Measurements from ENCODE around the gene MRPL22.
"Not testable (repeated sequence)": the region's sequence is repeated elsewhere in the genome, so short reads cannot be mapped to it uniquely, and the experiment has no call there.

Gene MRPL22

DNA sequence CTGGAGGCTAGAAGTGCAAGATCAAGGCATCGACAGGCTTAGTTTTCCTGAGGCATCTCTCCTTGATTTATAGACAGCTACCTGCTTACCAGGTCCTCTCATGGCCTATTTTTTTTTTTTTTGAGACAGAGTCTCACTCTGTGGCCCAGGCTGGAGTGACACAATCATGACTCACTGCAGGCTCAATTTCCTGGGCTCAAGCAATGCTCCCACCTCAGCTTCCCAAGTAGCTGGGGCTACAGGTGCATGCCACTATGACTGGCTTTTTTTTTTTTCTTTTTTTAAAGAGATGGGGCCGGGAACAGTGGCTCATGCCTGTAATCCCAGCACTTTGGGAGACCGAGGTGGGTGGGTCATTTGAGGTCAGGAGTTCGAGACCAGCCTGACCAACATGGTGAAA lies 61.8 kb downstream of the MRPL22 start:
- H3K4me3 Mint-ChIP-seq, H3K4me1 Mint-ChIP-seq, H3K9me3 Mint-ChIP-seq, H3K27ac Mint-ChIP-seq, H3K36me3 Mint-ChIP-seq: not testable (repeated sequence)
- H3K27me3 Mint-ChIP-seq, result peaks cover 29% of the 10 kb centered on the region

DNA sequence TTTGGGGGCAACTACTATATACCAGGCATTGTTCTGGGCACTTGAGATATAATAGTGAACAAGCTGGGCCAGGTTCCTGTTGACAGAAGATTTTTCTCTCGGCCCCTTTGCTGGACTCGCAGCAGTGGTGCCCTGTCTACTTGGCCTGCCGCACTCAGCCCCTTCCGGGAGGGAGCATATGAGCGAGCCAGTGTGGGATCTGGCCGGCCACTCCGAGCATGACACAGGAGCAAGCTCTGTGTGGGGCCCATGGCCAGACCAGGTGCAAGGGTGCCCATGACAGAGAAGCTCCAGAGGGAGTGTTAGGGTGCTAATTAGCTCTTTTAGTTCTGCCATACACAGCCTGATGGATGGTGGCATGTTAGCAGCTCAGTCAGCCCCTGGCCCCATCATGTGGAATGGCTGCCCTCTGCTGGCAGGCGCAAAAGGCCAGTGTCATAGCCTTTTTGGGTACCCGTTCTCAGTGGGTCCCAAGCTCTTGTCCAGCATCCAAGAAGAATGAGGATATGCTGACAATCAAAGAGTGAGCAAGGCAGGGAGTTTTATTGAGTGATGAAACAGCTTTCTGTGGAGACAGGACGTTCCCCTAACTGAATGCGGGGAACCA lies 63.4 kb downstream of the MRPL22 start:
- no peak overlapping the region for H3K27ac Mint-ChIP-seq
- H3K27me3 Mint-ChIP-seq, result peaks cover 25% of the 10 kb centered on the region
- H3K9me3 Mint-ChIP-seq, result no peaks in the 10 kb centered on the region
- H3K4me3 Mint-ChIP-seq, result no peak overlapping the region
- H3K4me1 Mint-ChIP-seq, result no peaks in the 10 kb centered on the region
- no peaks in the 10 kb centered on the region for H3K36me3 Mint-ChIP-seq

DNA sequence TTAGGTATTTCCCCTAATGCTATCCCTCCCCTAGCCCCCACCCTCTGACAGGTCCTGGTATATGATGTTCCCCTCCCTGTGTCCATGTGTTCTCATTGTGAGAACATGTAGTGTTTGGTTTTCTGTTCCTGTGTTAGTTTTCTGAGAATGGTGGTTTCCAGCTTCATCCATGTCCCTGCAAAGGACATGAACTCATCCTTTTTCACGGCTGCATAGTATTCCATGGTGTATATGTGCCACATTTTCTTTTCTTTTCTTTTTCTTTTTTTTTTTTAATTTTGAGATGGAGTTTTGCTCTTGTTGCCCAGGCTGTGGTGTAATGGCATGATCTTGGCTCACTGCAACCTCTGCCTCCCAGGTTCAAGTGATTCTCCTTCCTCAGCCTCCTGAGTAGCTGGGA lies 65.4 kb downstream of the MRPL22 start:
- not testable (repeated sequence) for H3K9me3 Mint-ChIP-seq, H3K27ac Mint-ChIP-seq, H3K36me3 Mint-ChIP-seq, H3K4me1 Mint-ChIP-seq, H3K4me3 Mint-ChIP-seq
- H3K27me3 Mint-ChIP-seq, result peaks cover 21% of the 10 kb centered on the region

DNA sequence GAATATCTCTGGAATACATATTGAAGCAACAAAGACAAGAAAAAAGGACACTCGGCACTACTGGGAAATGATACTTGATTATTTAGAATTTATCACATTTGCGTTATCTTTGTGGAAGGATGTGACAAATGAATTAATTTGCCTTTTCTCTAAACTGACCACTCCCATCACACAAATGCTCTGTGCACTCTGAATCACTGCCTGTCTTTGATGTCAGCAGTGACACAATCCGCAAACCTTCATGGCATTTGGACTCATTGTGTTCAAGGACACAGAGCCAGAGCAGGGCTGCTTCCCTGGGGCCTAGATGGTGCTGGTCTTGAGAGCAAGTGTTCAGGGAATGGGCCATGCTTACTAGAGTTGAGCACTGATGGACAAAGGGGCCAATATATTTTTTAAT lies 67.8 kb downstream of the MRPL22 start:
- Mint-ChIP-seq H3K4me3 (no peak overlapping the region), H3K9me3 (no peaks in the 10 kb centered on the region), H3K27me3 (peaks cover 30% of the 10 kb centered on the region), H3K4me1 (no peaks in the 10 kb centered on the region), H3K27ac (no peak overlapping the region), H3K36me3 (no peaks in the 10 kb centered on the region)

DNA sequence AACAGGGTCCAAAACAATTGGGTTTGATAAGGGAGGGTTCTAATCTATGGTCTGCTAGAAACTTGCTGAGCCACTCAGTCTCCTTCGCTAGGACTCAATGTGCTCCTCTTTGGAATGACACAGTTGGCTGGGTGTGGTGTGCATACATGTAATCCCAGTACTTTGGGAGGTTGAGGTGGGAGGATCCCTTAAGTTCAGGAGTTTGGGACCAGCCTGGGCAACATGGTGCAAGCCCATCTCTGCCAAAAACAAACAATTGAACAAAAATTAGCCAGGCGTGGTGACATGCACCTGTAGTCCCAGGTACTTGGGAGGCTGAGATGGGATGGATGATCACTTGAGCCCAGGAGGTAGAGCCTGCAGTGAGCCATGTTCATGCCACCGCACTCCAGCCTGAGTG lies 70.0 kb downstream of the MRPL22 start:
- no peaks in the 10 kb centered on the region for H3K36me3 Mint-ChIP-seq
- no peaks in the 10 kb centered on the region for H3K4me1 Mint-ChIP-seq
- H3K27me3 Mint-ChIP-seq, result peaks cover 38% of the 10 kb centered on the region
- no peak overlapping the region for H3K27ac Mint-ChIP-seq
- H3K9me3 Mint-ChIP-seq, result no peaks in the 10 kb centered on the region
- H3K4me3 Mint-ChIP-seq, result no peak overlapping the region

DNA sequence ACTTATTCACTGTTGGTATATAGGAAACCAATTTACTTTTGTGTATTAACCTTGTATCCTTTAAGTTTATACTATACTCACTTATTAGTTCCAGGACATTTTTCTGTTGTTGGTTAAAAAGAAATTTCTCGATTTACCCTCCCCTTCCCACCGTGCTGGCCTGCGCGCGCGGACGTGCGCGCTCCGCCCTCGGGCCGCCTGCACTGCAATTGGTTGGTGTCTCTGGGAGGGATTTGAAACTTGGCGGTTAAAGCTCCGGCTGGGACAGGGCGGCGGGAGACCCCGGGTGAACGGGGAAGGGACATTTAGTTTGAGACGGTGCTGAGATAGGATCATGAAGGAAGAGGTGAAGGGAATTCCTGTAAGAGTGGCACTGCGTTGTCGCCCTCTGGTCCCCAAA lies 72.7 kb downstream of the MRPL22 start, which contains the start of gene KIF4B:
KIF4B (plus strand) TSS at position 230 of the 400 bp plus-strand sequence; CDS start at position 335, 105 bp downstream.
- H3K36me3 Mint-ChIP-seq, result no peaks in the 10 kb centered on the region
- no peak within 1 kb of the TSS for H3K4me3 Mint-ChIP-seq
- H3K27me3 Mint-ChIP-seq, result peaks cover 32% of the 10 kb centered on the region
- H3K27ac Mint-ChIP-seq, result no peak within 1 kb of the TSS
- H3K9me3 Mint-ChIP-seq, result no peaks in the 10 kb centered on the region
- no peaks in the 10 kb centered on the region for H3K4me1 Mint-ChIP-seq

DNA sequence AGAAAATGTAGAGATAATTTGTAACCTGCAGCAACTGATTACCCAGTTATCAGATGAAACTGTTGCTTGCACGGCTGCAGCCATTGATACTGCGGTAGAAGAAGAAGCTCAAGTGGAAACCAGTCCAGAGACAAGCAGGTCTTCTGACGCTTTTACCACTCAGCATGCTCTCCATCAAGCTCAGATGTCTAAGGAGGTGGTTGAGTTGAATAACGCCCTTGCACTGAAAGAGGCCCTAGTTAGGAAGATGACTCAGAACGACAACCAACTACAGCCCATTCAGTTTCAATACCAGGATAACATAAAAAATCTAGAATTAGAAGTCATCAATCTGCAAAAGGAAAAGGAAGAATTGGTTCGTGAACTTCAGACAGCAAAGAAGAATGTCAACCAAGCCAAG lies 74.4 kb downstream of the MRPL22 start:
- Mint-ChIP-seq H3K27ac (no peak overlapping the region), H3K27me3 (peaks cover 34% of the 10 kb centered on the region), H3K4me3 (no peak overlapping the region), H3K4me1 (no peaks in the 10 kb centered on the region), H3K9me3 (no peaks in the 10 kb centered on the region), H3K36me3 (no peaks in the 10 kb centered on the region)

DNA sequence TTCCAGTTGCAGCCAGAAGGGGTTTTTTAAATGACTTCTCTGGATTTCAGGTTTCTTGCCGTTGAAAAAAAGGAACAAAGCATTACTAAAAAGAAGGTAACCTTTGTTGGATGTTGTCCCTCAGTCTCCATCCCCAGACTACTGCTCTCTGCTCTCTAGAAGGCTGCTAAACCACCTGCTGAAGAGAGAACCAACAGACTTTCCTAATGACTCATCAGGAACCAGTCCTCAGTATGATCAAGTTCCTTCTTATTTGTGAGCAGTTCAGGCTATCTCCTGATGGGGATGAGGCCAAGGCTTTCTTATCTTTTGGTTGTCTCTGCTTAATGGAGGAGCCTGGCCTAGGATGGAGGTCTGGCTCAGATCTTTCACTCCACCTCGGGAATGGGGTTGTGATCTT lies 76.7 kb downstream of the MRPL22 start:
- Mint-ChIP-seq H3K4me1 (no peaks in the 10 kb centered on the region), H3K9me3 (no peaks in the 10 kb centered on the region), H3K27ac (no peak overlapping the region), H3K36me3 (no peaks in the 10 kb centered on the region), H3K4me3 (no peak overlapping the region), H3K27me3 (peaks cover 27% of the 10 kb centered on the region)
